Immature natural killer cell (primary cell): ENCODE data around the gene ATP2C2. TPM values are rescaled to one million over a fixed set of nuclear protein-coding genes. Genes with fewer than 3 reads are reported as not detected.
"Not testable (repeated sequence)": the region's sequence is repeated elsewhere in the genome, so short reads cannot be mapped to it uniquely, and the experiment has no call there.

ENCODE experiments used
- DNase-seq, 3 donors: peaks; one replicate each; pipeline ENCODE4 v3.0.0; 2022; ENCODE audit warnings: mixed read lengths in 1 of 3
- H3K27ac Mint-ChIP-seq, 6 donors: one replicate each; pipeline ENCODE4 v1.8.0; 2020; ENCODE audit warnings: mixed read lengths in 6 of 6, mild to moderate bottlenecking in 5 of 6, inconsistent platforms in 4 of 6, moderate library complexity in 3 of 6
- H3K27me3 Mint-ChIP-seq, 3 donors: one replicate each; pipeline ENCODE4 v1.8.0; 2020 to 2021; ENCODE audit warnings: low read depth in 3 of 3, mild to moderate bottlenecking in 3 of 3, mixed read lengths in 3 of 3, moderate library complexity in 3 of 3, inconsistent platforms in 1 of 3
- H3K36me3 Mint-ChIP-seq, 3 donors: one replicate each; pipeline ENCODE4 v1.8.0; 2020; ENCODE audit warnings: mixed read lengths in 3 of 3, inconsistent platforms in 2 of 3, mild to moderate bottlenecking in 2 of 3
- H3K4me1 Mint-ChIP-seq, 2 donors: one replicate each; pipeline ENCODE4 v1.8.0; 2020; ENCODE audit warnings: inconsistent platforms in 2 of 2, mild to moderate bottlenecking in 2 of 2, mixed read lengths in 2 of 2, moderate library complexity in 1 of 2
- H3K4me3 Mint-ChIP-seq, 5 donors: one replicate each; pipeline ENCODE4 v1.8.0; 2020; ENCODE audit warnings: mild to moderate bottlenecking in 5 of 5, mixed read lengths in 5 of 5, inconsistent platforms in 3 of 5, moderate library complexity in 3 of 5
- H3K9me3 Mint-ChIP-seq, 6 donors: one replicate each; pipeline ENCODE4 v1.8.0; 2020; ENCODE audit warnings: mild to moderate bottlenecking in 6 of 6, mixed read lengths in 6 of 6, inconsistent platforms in 4 of 6, moderate library complexity in 3 of 6
- polyA plus RNA-seq, 3 donors: library from polyadenylated mRNA; unstranded; fragments of 300-500 nt; fragmentation: Illumina TruSeq; gene quantifications; one replicate each; pipeline ENCODE4 v1.2.3, GENCODE V29; 2021

Gene ATP2C2
- polyA plus RNA-seq, 3 donors from 2014 or later: not detected

- no peaks in the 10 kb centered on the region for H3K4me1 Mint-ChIP-seq
- H3K36me3 Mint-ChIP-seq: no peaks in the 10 kb centered on the region
- no peak overlapping the region for H3K27ac Mint-ChIP-seq
- H3K4me3 Mint-ChIP-seq: no peak overlapping the region
- DNase-seq: no peak
- no peaks in the 10 kb centered on the region for H3K9me3 Mint-ChIP-seq
- peaks cover 2 to 18% (median 9%) of the 10 kb centered on the region in 3 donors for H3K27me3 Mint-ChIP-seq
Measured at GRCh38 chr16:84416407-84417321, 48.3 kb downstream of the ATP2C2 start.

DNA sequence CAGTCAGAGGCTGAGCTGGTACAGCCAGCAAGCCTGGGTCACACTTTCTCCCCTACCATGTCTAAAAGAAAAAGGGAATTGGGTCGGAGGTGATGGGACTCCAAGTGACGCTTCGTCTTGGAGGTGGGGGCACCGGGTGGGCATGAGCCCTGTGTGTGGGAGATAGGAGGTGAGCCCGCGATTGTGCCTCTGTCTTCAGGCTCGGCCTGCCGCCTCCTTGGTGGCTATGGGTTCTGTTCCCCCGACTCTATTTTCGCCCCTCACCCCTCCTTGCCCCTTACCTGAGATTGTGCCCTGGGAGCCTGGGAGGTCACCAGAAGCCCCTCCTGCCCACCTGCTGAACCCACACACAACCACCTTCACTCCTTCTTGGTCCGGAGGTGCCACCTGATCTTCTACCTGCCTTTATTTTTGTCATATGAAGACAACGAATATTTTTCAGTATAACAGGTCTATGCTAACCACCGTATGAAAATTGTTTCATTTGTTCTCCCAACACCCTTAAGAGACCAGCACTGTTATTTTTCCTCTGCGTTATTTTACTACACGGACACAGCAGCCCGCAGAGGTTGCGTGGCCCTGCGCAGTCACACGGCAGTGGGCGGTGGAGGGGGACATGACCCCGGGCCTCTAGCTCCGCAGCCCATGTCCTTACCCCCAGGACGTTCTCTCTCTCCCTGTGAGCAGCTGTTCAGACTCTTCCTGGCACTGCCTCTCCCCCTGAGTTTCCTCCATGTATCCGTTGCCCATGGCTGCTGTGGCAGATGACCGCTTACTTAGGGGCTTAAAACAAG, 49.9 kb downstream of the ATP2C2 start:
- H3K4me1 Mint-ChIP-seq: no peaks in the 10 kb centered on the region
- no peak overlapping the region for H3K27ac Mint-ChIP-seq
- H3K27me3 Mint-ChIP-seq: peaks cover 4 to 16% (median 9%) of the 10 kb centered on the region in 3 donors
- H3K9me3 Mint-ChIP-seq: no peaks in the 10 kb centered on the region
- DNase-seq: no peak
- H3K36me3 Mint-ChIP-seq: no peaks in the 10 kb centered on the region
- no peak overlapping the region for H3K4me3 Mint-ChIP-seq

DNA sequence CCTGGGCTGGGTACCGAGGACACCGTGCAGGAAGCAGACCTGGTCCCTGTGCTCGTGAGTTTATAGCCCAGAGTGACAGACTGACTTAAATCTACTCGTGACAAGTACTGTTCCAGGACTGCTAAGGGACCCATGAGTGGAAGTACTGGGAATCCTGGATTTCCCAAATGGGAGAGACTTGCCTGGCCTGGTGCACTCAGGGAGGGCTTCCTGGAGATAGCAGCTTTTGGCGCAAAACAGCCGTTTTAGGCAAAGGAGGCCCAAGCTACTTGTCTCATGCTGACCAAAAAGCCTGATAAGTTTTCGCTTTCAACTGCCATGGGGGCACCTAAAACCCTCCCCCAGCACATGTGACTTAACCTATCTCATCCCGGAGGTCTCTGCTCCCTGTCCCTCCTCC, 51.4 kb downstream of the ATP2C2 start:
- no peak overlapping the region for H3K27ac Mint-ChIP-seq
- H3K9me3 Mint-ChIP-seq: no peaks in the 10 kb centered on the region
- no peaks in the 10 kb centered on the region for H3K36me3 Mint-ChIP-seq
- H3K4me1 Mint-ChIP-seq: no peaks in the 10 kb centered on the region
- peaks cover 3 to 14% (median 8%) of the 10 kb centered on the region in 3 donors for H3K27me3 Mint-ChIP-seq
- no peak for DNase-seq
- no peak overlapping the region for H3K4me3 Mint-ChIP-seq

- H3K4me1 Mint-ChIP-seq, H3K9me3 Mint-ChIP-seq, DNase-seq, H3K4me3 Mint-ChIP-seq, H3K27ac Mint-ChIP-seq, H3K36me3 Mint-ChIP-seq: not testable (repeated sequence)
- H3K27me3 Mint-ChIP-seq: peaks cover 4 to 18% (median 10%) of the 10 kb centered on the region in 3 donors
Measured at GRCh38 chr16:84420556-84420955, 52.2 kb downstream of the ATP2C2 start.

DNA sequence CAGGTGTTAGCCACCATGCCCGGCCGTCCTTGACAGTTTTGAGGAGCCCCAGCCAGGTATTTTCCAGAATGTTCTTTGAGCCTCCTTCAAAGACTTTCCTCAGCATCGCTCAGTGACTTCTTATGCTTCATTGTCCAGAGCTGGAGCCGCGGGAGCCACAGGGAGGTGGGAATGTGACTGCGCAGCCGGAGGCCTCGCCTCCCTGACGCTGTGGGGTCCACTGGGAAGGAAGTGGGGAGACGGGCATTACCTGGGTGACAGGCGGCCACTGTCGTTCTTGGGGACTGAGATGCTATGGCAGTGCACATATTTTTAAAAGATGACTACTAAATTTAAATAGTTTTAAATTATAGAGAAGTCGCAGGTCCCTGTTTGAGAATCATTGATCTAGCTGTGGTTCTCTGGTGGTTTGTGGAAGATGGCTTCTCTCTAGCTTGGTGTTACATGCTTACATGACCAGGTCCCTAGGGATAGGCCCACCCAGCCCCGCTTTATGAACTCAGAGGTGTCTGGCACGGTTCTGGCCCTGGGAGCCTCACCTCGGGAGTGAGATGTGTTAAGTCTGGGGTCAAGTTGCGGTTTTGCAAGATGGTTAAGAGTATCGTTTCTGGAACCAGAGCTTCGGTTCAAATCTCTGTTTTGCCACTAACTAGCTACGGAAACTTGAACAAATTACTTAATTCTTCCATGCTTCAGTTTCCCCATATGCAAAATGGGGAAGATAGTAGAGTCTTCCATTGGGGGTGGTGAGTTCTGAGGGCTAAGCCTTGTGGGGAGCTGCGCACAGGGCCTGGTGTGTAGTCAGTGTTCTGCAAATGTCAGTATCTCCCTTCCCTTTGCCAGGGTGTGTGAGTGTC, 53.0 kb downstream of the ATP2C2 start:
- no peaks in the 10 kb centered on the region for H3K36me3 Mint-ChIP-seq
- peaks cover 8 to 18% (median 10%) of the 10 kb centered on the region in 3 donors for H3K27me3 Mint-ChIP-seq
- H3K4me1 Mint-ChIP-seq: no peaks in the 10 kb centered on the region
- no peak overlapping the region for H3K27ac Mint-ChIP-seq
- DNase-seq: no peak
- H3K4me3 Mint-ChIP-seq: no peak overlapping the region
- H3K9me3 Mint-ChIP-seq: peaks cover 0 to 2% (median 0%) of the 10 kb centered on the region in 6 donors

DNA sequence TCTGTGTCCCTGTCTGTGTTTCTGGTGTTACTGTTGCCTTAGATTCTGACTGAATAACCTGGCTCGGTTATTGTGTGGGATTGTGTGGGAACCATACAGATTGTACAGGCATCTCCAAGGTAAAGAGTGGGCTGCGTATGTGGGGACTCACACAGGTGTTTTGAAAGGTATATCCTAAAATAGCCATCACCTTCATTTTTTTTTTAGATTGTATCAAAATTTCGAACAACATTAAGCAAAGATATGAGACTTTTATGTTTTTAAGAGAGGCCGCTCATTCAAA, 53.5 kb downstream of the ATP2C2 start:
- no peak overlapping the region for H3K27ac Mint-ChIP-seq
- H3K4me1 Mint-ChIP-seq: no peaks in the 10 kb centered on the region
- H3K27me3 Mint-ChIP-seq: peaks cover 8 to 20% (median 10%) of the 10 kb centered on the region in 3 donors
- H3K4me3 Mint-ChIP-seq: no peak overlapping the region
- DNase-seq: no peak
- H3K9me3 Mint-ChIP-seq: peaks cover 0 to 2% (median 0%) of the 10 kb centered on the region in 6 donors
- no peaks in the 10 kb centered on the region for H3K36me3 Mint-ChIP-seq

DNA sequence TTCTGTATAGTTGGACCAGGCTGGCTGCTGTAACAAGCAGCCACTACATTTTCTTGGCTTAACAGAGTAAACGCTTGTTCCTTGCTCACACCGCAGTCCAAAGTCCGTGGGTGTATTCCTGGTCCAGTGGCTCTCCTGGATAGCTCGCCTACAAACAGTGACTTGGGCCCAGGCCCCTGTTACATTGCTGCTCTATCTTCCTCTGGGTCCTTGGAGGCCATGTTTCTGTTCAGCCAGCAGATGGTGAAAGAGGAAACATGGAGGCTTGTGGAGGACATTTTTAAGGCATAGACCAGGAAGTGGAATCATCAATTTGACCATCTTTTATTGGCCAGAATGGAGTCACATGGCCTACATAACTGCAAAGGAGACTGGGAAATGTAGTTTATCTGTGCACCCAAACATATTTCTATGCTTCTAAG, 55.1 kb downstream of the ATP2C2 start:
- H3K27ac Mint-ChIP-seq: no peak overlapping the region
- DNase-seq: peak in 1 of 3 donors; percentile 1

GRCh38 chr16:84425696-84426095, 57.4 kb downstream of the ATP2C2 start:
- Mint-ChIP-seq H3K27ac (no peak overlapping the region), H3K27me3 (peaks cover 4 to 13% (median 8%) of the 10 kb centered on the region in 3 donors), H3K4me3 (no peak overlapping the region), H3K36me3 (no peaks in the 10 kb centered on the region), H3K9me3 (peaks cover 0 to 2% (median 0%) of the 10 kb centered on the region in 6 donors), H3K4me1 (no peaks in the 10 kb centered on the region)
- DNase-seq: no peak

More for the DNA sequence above, 55.1 kb downstream of the ATP2C2 start:
- peaks cover 4 to 14% (median 8%) of the 10 kb centered on the region in 3 donors for H3K27me3 Mint-ChIP-seq
- H3K4me3 Mint-ChIP-seq: no peak overlapping the region
- H3K9me3 Mint-ChIP-seq: peaks cover 0 to 2% (median 0%) of the 10 kb centered on the region in 6 donors
- no peaks in the 10 kb centered on the region for H3K4me1 Mint-ChIP-seq
- no peaks in the 10 kb centered on the region for H3K36me3 Mint-ChIP-seq

DNA sequence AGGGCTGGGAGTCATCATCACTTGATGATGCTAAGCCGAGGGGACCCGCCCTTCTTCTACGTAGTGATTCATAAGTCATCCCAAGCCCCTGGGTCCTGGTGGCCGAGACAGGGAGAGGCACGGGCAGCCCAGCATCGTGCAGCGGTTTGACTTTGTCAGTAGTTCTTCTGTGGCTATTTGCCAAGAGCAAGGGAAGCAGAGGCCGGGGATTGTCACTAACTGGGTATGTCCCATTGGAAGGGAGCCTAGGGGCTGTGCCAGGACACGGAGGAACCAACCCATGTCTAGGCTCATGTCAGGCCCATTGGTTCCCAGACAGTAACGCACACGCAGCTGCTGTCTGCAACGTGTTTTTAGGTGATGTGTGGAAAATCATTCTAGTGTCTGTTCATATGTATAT, 58.5 kb downstream of the ATP2C2 start:
- no peak overlapping the region for H3K27ac Mint-ChIP-seq
- peaks cover 2 to 16% (median 14%) of the 10 kb centered on the region in 3 donors for H3K27me3 Mint-ChIP-seq
- H3K4me3 Mint-ChIP-seq: no peak overlapping the region
- H3K9me3 Mint-ChIP-seq: peaks cover 0 to 2% (median 0%) of the 10 kb centered on the region in 6 donors
- H3K4me1 Mint-ChIP-seq: no peaks in the 10 kb centered on the region
- H3K36me3 Mint-ChIP-seq: no peaks in the 10 kb centered on the region
- DNase-seq: no peak

DNA sequence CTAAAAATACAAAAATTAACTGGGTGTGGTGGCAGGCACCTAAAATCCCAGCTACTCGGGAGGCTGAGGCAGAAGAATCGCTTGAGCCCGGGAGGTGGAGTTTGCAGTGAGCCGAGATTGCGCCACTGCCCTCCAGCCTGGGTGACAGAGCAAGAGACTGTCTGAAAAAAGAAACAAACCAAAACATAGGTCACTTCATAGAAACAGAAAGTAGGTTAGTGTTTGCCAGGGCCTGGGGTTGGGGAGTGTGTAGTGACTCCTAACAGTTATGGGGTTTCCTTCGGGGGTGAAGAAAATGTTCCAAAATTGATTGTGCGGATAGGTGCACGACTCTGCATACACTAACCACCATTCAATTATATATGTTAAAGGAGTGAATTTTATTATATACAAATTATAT, 59.2 kb downstream of the ATP2C2 start:
- no peaks in the 10 kb centered on the region for H3K4me1 Mint-ChIP-seq
- H3K27me3 Mint-ChIP-seq: peaks cover 2 to 16% (median 14%) of the 10 kb centered on the region in 3 donors
- no peaks in the 10 kb centered on the region for H3K36me3 Mint-ChIP-seq
- H3K27ac Mint-ChIP-seq: no peak overlapping the region
- no peak overlapping the region for H3K4me3 Mint-ChIP-seq
- no peak for DNase-seq
- peaks cover 0 to 2% (median 0%) of the 10 kb centered on the region in 6 donors for H3K9me3 Mint-ChIP-seq

DNA sequence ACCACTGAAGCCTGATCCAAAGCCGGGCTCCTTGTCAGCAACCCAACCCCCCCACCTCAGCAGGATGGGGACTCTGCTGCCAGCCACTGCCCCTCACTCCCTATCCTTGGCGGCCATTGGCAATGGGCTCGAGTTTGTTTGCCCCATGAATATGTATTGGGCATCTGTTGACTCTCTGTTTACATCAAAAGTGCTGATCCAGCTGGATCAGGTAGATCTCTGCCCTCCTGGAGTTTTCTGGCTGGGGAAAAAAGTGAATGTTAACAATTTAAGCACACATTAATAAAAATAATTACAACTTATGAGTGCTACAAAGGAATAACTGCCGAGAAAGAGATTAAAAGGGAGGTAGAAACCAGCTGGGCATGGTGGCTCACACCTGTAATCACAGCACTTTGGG, 62.5 kb downstream of the ATP2C2 start:
- Mint-ChIP-seq H3K4me3 (no peak overlapping the region), H3K27ac (no peak overlapping the region), H3K4me1 (no peaks in the 10 kb centered on the region), H3K36me3 (no peaks in the 10 kb centered on the region), H3K9me3 (no peaks in the 10 kb centered on the region), H3K27me3 (peaks cover 1 to 11% (median 9%) of the 10 kb centered on the region in 3 donors)
- DNase-seq: no peak

DNA sequence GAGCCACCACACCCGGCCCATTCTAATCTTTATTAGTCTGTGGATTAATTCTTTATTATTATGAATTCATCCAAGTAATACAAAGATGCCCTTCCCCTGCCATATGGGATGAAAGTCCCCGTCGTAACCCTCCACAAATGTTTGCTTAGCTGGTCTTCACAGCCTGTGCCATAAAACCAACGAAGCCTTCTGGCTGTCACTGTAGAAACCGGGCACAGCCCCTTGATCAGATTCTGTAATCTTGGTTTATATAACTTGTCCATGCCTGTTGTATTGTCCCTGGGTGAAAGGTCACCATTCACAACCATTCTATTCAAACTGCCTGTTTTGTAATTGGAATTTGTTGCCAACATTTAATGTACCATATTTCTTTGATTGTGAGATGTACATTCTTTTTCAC, 66.5 kb downstream of the ATP2C2 start:
- Mint-ChIP-seq H3K4me1 (no peaks in the 10 kb centered on the region), H3K27me3 (peaks cover 1 to 11% (median 9%) of the 10 kb centered on the region in 3 donors), H3K9me3 (no peaks in the 10 kb centered on the region), H3K4me3 (no peak overlapping the region), H3K36me3 (no peaks in the 10 kb centered on the region), H3K27ac (no peak overlapping the region)
- DNase-seq: no peak

GRCh38 chr16:84436196-84436595, 67.9 kb downstream of the ATP2C2 start:
- Mint-ChIP-seq H3K9me3 (no peaks in the 10 kb centered on the region), H3K36me3 (no peaks in the 10 kb centered on the region), H3K27me3 (peaks cover 1 to 9% (median 6%) of the 10 kb centered on the region in 3 donors), H3K27ac (no peak overlapping the region), H3K4me3 (no peak overlapping the region), H3K4me1 (no peaks in the 10 kb centered on the region)
- DNase-seq: no peak
